NB4 (cell line): ENCODE data around the gene ENPP1.

ENCODE experiments used
- CTCF ChIP-seq: IDR thresholded peaks from one replicate; pipeline ENCODE4 v1.5.1; 2012; ENCODE audit warnings: low read depth, low read length
- POLR2A ChIP-seq: IDR thresholded peaks from 2 replicates; pipeline ENCODE4 v1.6.1; 2011; ENCODE audit warnings: mild to moderate bottlenecking; ENCODE audit not compliant: insufficient read length; ENCODE audit errors: extremely low read depth

GRCh38 chr6:131851049-131851769, 43.4 kb downstream of the ENPP1 start:
- no peak for TF ChIP-seq CTCF
- TF ChIP-seq POLR2A: no peak
